Neural cell (in vitro differentiated cells): ENCODE data around the gene TRABD2A. TPM values are rescaled to one million over a fixed set of nuclear protein-coding genes. Genes with fewer than 3 reads are reported as not detected.

Experiments
- H2AFZ ChIP-seq: fragments of 200-600, 300-800 bp; sonication (generic), shearing (Covaris generic); 2 replicates; pipeline ENCODE4 v1.6.0; 2014; ENCODE audit warnings: low read depth, mild to moderate bottlenecking, antibody characterized with exemption, low read length, moderate library complexity
- H3F3A ChIP-seq: fragments of 200-600 bp; shearing (Covaris generic); 2 replicates; pipeline ENCODE4 v1.6.1; 2016; ENCODE audit warnings: mild to moderate bottlenecking, moderate library complexity, mixed read lengths, antibody characterized with exemption, low read length; ENCODE audit not compliant: insufficient read depth, poor library complexity, severe bottlenecking
- H3K27ac ChIP-seq: fragments of 200-600, 300-800 bp; sonication (generic), shearing (Covaris generic); 2 replicates; pipeline ENCODE4 v1.5.1; 2014; ENCODE audit warnings: mild to moderate bottlenecking, low read length, moderate library complexity
- H3K27me3 ChIP-seq: fragments of 300-800, 200-600 bp; sonication (generic), shearing (Covaris generic); 2 replicates; pipeline ENCODE4 v1.6.0; 2014; ENCODE audit warnings: mild to moderate bottlenecking, low read depth, low read length, moderate library complexity; ENCODE audit not compliant: insufficient read depth
- H3K36me3 ChIP-seq: fragments of 300-800, 200-600 bp; sonication (generic), shearing (Covaris generic); 2 replicates; pipeline ENCODE4 v1.5.1; 2014; ENCODE audit warnings: mild to moderate bottlenecking, antibody characterized with exemption, low read length, moderate library complexity; ENCODE audit not compliant: insufficient read depth
- H3K4me2 ChIP-seq: fragments of 300-800, 200-600 bp; sonication (generic), shearing (Covaris generic); 2 replicates; pipeline ENCODE4 v1.6.0; 2014; ENCODE audit warnings: mild to moderate bottlenecking, low read length
- H3K4me3 ChIP-seq: fragments of 300-800, 200-600 bp; sonication (generic), shearing (Covaris generic); 2 replicates; pipeline ENCODE4 v1.5.1; 2014; ENCODE audit warnings: mild to moderate bottlenecking, low read length, moderate library complexity
- H3K79me2 ChIP-seq: fragments of 200-600 bp; shearing (Covaris generic); replicated peaks from 2 replicates; pipeline ENCODE4 v1.6.0; 2014; ENCODE audit warnings: mild to moderate bottlenecking, low read length, moderate library complexity; ENCODE audit not compliant: insufficient read depth
- H3K9ac ChIP-seq: fragments of 300-800, 200-600 bp; sonication (generic), shearing (Covaris generic); 2 replicates; pipeline ENCODE4 v1.6.1; 2016; ENCODE audit warnings: mild to moderate bottlenecking, low read length, mixed read lengths
- H3K9me2 ChIP-seq: fragments of 200-600 bp; shearing (Covaris generic); 2 replicates; pipeline ENCODE4 v1.6.1; 2016; ENCODE audit warnings: mild to moderate bottlenecking, low read length, mixed read lengths; ENCODE audit not compliant: insufficient read depth
- H3K9me3 ChIP-seq: fragments of 200-600, 300-800 bp; sonication (generic), shearing (Covaris generic); 2 replicates; pipeline ENCODE4 v1.6.1; 2016; ENCODE audit warnings: mild to moderate bottlenecking, mixed run types, low read length, moderate library complexity, mixed read lengths
- H4K20me1 ChIP-seq: fragments of 200-600 bp; shearing (Covaris generic); 2 replicates; pipeline ENCODE4 v1.6.1; 2016; ENCODE audit warnings: mild to moderate bottlenecking, mixed run types; ENCODE audit not compliant: insufficient read depth
- EP300 ChIP-seq: fragments of 450-650 bp; conservative IDR thresholded peaks from 2 replicates; pipeline ENCODE4 v1.6.1; 2014; ENCODE audit warnings: antibody characterized with exemption, mild to moderate bottlenecking, moderate library complexity; ENCODE audit not compliant: poor library complexity, severe bottlenecking
- EZH2 ChIP-seq: fragments of 200-600, 300-800 bp; shearing (Covaris generic), sonication (generic); IDR thresholded peaks from 2 replicates; pipeline ENCODE4 v1.6.1; 2014; ENCODE audit warnings: antibody characterized with exemption, low read length, borderline replicate concordance, mild to moderate bottlenecking; ENCODE audit not compliant: insufficient read depth, poor library complexity, severe bottlenecking
- MXI1 ChIP-seq: fragments of 450-650 bp; conservative IDR thresholded peaks from 2 replicates; pipeline ENCODE4 v1.6.1; 2014; ENCODE audit warnings: antibody characterized with exemption, mild to moderate bottlenecking; ENCODE audit not compliant: poor library complexity, severe bottlenecking
- POLR2AphosphoS5 ChIP-seq: IDR thresholded peaks from 2 replicates; pipeline ENCODE4 v1.6.1; 2012
- RAD21 ChIP-seq: fragments of 450-650 bp; conservative IDR thresholded peaks from 2 replicates; pipeline ENCODE4 v1.6.1; 2014; ENCODE audit warnings: antibody characterized with exemption, mild to moderate bottlenecking, moderate library complexity
- SMC3 ChIP-seq: fragments of 450-650 bp; conservative IDR thresholded peaks from 2 replicates; pipeline ENCODE4 v1.6.1; 2014; ENCODE audit warnings: antibody characterized with exemption, mild to moderate bottlenecking, moderate library complexity; ENCODE audit not compliant: poor library complexity
- TAF1 ChIP-seq: IDR thresholded peaks from 2 replicates; pipeline ENCODE4 v1.6.1; 2012; ENCODE audit warnings: low read depth
- polyA plus RNA-seq: library from polyadenylated mRNA; depleted of rRNA; stranded (reverse); fragments of >200 nt; gene quantifications from 2 replicates; pipeline ENCODE4 v1.2.3, GENCODE V29; 2014
- TF ChIP-seq, protein P1 (sequence below): IDR thresholded peaks from 2 replicates; pipeline ENCODE4 v1.6.1; 2012; ENCODE audit warnings: borderline replicate concordance
- TF ChIP-seq, protein P2 (sequence below): fragments of 450-650 bp; IDR thresholded peaks from 2 replicates; pipeline ENCODE4 v1.5.1; 2014; ENCODE audit warnings: antibody characterized with exemption, mild to moderate bottlenecking, moderate library complexity; ENCODE audit not compliant: poor library complexity, severe bottlenecking

The TRABD2A gene
- polyA plus RNA-seq, 1 donor from 2014 or later = 0.17 TPM

GRCh38 chr2:84885111-84885510, 4.2 kb upstream of the TRABD2A start:
- Histone ChIP-seq H3K36me3 (no peaks in the 10 kb centered on the region), H2AFZ (no peak overlapping the region)
- TF ChIP-seq RAD21 (no peak), SMC3 (no peak), EP300 (no peak), MXI1 (no peak), POLR2AphosphoS5 (no peak), TAF1 (no peak), EZH2 (no peak)
- TF ChIP-seq, protein P1, sequence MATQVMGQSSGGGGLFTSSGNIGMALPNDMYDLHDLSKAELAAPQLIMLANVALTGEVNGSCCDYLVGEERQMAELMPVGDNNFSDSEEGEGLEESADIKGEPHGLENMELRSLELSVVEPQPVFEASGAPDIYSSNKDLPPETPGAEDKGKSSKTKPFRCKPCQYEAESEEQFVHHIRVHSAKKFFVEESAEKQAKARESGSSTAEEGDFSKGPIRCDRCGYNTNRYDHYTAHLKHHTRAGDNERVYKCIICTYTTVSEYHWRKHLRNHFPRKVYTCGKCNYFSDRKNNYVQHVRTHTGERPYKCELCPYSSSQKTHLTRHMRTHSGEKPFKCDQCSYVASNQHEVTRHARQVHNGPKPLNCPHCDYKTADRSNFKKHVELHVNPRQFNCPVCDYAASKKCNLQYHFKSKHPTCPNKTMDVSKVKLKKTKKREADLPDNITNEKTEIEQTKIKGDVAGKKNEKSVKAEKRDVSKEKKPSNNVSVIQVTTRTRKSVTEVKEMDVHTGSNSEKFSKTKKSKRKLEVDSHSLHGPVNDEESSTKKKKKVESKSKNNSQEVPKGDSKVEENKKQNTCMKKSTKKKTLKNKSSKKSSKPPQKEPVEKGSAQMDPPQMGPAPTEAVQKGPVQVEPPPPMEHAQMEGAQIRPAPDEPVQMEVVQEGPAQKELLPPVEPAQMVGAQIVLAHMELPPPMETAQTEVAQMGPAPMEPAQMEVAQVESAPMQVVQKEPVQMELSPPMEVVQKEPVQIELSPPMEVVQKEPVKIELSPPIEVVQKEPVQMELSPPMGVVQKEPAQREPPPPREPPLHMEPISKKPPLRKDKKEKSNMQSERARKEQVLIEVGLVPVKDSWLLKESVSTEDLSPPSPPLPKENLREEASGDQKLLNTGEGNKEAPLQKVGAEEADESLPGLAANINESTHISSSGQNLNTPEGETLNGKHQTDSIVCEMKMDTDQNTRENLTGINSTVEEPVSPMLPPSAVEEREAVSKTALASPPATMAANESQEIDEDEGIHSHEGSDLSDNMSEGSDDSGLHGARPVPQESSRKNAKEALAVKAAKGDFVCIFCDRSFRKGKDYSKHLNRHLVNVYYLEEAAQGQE = no peak
- TF ChIP-seq, protein P2, sequence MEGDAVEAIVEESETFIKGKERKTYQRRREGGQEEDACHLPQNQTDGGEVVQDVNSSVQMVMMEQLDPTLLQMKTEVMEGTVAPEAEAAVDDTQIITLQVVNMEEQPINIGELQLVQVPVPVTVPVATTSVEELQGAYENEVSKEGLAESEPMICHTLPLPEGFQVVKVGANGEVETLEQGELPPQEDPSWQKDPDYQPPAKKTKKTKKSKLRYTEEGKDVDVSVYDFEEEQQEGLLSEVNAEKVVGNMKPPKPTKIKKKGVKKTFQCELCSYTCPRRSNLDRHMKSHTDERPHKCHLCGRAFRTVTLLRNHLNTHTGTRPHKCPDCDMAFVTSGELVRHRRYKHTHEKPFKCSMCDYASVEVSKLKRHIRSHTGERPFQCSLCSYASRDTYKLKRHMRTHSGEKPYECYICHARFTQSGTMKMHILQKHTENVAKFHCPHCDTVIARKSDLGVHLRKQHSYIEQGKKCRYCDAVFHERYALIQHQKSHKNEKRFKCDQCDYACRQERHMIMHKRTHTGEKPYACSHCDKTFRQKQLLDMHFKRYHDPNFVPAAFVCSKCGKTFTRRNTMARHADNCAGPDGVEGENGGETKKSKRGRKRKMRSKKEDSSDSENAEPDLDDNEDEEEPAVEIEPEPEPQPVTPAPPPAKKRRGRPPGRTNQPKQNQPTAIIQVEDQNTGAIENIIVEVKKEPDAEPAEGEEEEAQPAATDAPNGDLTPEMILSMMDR = no peak

DNA sequence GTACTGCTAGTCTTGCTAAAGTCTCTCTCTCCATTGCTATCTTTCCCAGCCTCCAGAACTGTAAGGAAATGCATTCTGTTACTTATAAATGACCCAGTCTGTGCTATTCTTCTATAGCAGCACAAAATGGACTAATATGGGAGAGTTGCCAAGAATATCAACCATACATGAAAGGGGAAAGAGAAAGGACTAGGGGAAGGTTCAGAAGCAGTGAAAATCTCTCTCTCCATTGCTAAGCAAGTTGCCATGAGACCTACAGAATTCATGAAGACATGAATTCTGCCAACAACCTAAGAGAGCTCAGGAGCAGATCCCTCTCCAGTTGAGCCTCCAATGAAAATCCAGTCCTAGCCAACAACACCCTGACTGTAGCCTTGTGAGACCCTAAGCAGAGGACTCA, 3.6 kb upstream of the TRABD2A start:
- no peaks in the 10 kb centered on the region for H3K79me2 ChIP-seq
- H2AFZ ChIP-seq = no peak overlapping the region
- H4K20me1 ChIP-seq = no peaks in the 10 kb centered on the region
- H3K9me2 ChIP-seq = no peaks in the 10 kb centered on the region
- no peak overlapping the region for H3K27ac ChIP-seq
- H3K27me3 ChIP-seq = peaks cover 48% of the 10 kb centered on the region
- TF ChIP-seq POLR2AphosphoS5 (no peak), RAD21 (no peak), SMC3 (no peak), MXI1 (no peak)
- TF ChIP-seq, protein P1 = no peak
- H3K9me3 ChIP-seq = no peaks in the 10 kb centered on the region
- H3K36me3 ChIP-seq = no peaks in the 10 kb centered on the region
- no peak overlapping the region for H3K4me3 ChIP-seq
- H3K4me2 ChIP-seq = no peak overlapping the region
- H3F3A ChIP-seq = no peaks in the 10 kb centered on the region
- H3K9ac ChIP-seq = no peak overlapping the region

More at GRCh38 chr2:84885111-84885510, 4.2 kb upstream of the TRABD2A start:
- H3F3A ChIP-seq = no peaks in the 10 kb centered on the region
- no peaks in the 10 kb centered on the region for H3K79me2 ChIP-seq
- H3K9me2 ChIP-seq = no peaks in the 10 kb centered on the region
- no peak overlapping the region for H3K9ac ChIP-seq
- H3K9me3 ChIP-seq = no peaks in the 10 kb centered on the region
- H3K4me2 ChIP-seq = no peak overlapping the region
- H3K27me3 ChIP-seq = peaks cover 41% of the 10 kb centered on the region
- H3K4me3 ChIP-seq = no peak overlapping the region
- no peaks in the 10 kb centered on the region for H4K20me1 ChIP-seq
- no peak overlapping the region for H3K27ac ChIP-seq
